ENCODE measurements around the gene PPP1R1B. TPM values are rescaled to one million over a fixed set of nuclear protein-coding genes. Genes with fewer than 3 reads are reported as not detected.

PPP1R1B gene
- polyA plus RNA-seq, 2 donors: 0.43 to 1.2 TPM

DNA sequence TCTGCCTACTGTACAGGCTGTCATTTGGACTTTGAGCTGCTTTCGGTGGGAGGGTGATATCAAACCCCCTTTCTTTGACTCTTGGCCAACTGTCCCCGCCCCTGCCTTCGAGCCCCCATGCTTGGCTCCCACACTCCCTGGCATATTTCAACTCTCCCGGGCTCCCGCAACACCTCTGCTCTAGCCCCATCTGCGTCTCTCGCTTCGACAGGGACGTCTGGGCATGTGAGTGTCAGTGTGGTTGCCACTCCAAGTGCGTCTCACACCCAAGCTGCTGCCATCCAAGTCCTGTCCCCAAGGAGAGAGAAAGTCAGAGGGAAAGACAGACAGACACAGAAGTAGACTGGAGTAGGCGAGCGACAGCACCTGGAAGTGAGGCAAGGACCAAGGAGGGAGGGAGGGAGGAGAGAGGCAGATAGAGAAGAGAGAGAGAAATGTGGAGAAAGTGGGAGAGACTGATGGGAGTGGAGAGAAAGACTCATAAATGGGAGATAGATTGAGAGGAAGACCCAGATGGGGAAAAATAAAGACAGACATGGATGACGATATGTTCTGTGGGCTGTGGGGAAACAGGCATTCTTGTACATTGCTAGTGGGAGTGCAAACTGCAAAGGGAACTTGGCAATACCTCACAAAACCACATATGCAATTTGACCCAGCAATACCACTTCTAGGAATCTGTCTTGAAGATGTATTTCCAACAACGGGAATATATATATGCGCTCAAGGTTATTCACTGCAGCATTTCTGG, 22.0 kb downstream of the PPP1R1B start:
- Histone ChIP-seq H3K4me3 (ENCODE audit: low read depth in 1 of 2, low read length in 2 of 2) (no peak overlapping the region), H3K4me1 (ENCODE audit: control insufficient read depth in 2 of 2, insufficient read depth in 2 of 2, low read length in 1 of 2) (peaks cover 7 to 10% of the 10 kb centered on the region in 2 donors), H3K27me3 (ENCODE audit: control insufficient read depth in 1 of 2, insufficient read depth in 2 of 2, low read length in 2 of 2) (no peaks in the 10 kb centered on the region), H3K27ac (ENCODE audit: low read depth in 2 of 2, low read length in 1 of 2) (no peak overlapping the region), H3K9me3 (ENCODE audit: control insufficient read depth in 2 of 2, insufficient read depth in 1 of 2, low read depth in 1 of 2, low read length in 1 of 2) (no peaks in the 10 kb centered on the region), H3K36me3 (ENCODE audit: control insufficient read depth in 2 of 2, insufficient read depth in 2 of 2, low read length in 1 of 2) (no peaks in the 10 kb centered on the region)
- WGBS, 2 donors: 84 to 91% methylated on average over 15 of the region's 15 CpGs

DNA sequence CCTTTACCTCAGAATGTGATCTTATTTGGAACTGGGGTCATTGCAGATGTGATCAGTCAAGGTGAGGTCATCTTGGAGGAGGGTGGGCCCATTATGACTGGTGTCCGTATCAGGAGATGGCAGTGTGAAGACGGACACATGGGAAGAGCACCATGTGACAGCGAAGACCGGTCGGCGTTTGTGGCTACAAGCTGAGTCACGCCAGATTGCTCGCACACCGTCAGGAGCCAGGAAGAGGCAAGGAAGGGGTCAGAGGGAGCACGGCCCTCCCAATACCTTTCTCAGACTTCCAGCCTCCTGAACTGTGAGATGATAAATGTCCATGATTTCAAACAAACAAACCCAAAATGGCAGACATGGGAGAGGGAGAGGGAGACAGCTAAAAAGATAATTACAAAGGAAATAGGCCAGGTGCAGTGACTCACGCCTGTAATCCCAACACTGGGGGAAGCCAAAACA, 23.4 kb downstream of the PPP1R1B start:
- H3K27me3 ChIP-seq (ENCODE audit: control insufficient read depth in 1 of 2, insufficient read depth in 2 of 2, low read length in 2 of 2): no peaks in the 10 kb centered on the region
- H3K36me3 ChIP-seq (ENCODE audit: control insufficient read depth in 2 of 2, insufficient read depth in 2 of 2, low read length in 1 of 2): no peaks in the 10 kb centered on the region
- no peak overlapping the region for H3K27ac ChIP-seq (ENCODE audit: low read depth in 2 of 2, low read length in 1 of 2)
- 81 to 85% methylated on average over 11 of the region's 11 CpGs for WGBS, 2 donors
- H3K4me3 ChIP-seq (ENCODE audit: low read depth in 1 of 2, low read length in 2 of 2): no peak overlapping the region
- no peaks in the 10 kb centered on the region for H3K9me3 ChIP-seq (ENCODE audit: control insufficient read depth in 2 of 2, insufficient read depth in 1 of 2, low read depth in 1 of 2, low read length in 1 of 2)
- peaks cover 6 to 7% of the 10 kb centered on the region in 2 donors for H3K4me1 ChIP-seq (ENCODE audit: control insufficient read depth in 2 of 2, insufficient read depth in 2 of 2, low read length in 1 of 2)

DNA sequence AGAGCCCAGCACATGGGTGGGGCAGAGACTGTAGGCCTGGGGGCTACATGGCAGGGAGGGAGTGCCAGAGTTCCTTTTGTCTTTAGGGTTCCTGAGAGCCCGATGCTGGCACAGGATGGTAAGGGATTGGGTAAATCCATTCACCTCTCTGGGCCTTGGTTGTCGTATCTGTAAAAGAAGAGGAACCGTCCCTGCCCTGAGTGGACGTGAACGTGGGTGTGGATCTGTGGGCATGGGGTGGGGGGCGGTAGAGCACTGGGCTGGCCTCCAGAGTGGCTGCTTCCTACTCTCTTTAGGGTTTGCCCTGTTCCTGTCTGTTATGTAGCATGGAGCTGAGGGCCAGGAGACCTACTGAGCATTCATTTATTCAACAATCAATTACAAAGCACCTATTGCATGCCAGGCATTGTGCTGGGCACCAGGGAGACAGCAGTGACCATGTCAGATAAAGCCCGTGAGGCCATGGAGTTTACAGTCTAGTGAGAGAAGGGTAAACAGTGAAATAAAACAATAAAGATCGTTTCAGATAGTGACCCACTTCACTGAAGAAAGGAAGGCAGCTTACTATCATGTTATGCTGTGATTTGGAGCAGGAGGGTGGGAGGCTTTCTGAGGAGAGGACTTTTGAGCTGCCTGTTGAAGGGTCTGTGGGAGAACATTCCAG, 25.3 kb downstream of the PPP1R1B start:
- Histone ChIP-seq H3K36me3 (ENCODE audit: control insufficient read depth in 2 of 2, insufficient read depth in 2 of 2, low read length in 1 of 2) (peaks cover 0 to 6% of the 10 kb centered on the region in 2 donors), H3K27me3 (ENCODE audit: control insufficient read depth in 1 of 2, insufficient read depth in 2 of 2, low read length in 2 of 2) (no peaks in the 10 kb centered on the region), H3K4me3 (ENCODE audit: low read depth in 1 of 2, low read length in 2 of 2) (no peak overlapping the region), H3K4me1 (ENCODE audit: control insufficient read depth in 2 of 2, insufficient read depth in 2 of 2, low read length in 1 of 2) (peaks cover 6 to 7% of the 10 kb centered on the region in 2 donors), H3K9me3 (ENCODE audit: control insufficient read depth in 2 of 2, insufficient read depth in 1 of 2, low read depth in 1 of 2, low read length in 1 of 2) (no peaks in the 10 kb centered on the region), H3K27ac (ENCODE audit: low read depth in 2 of 2, low read length in 1 of 2) (no peak overlapping the region)
- WGBS, 2 donors: 53% methylated on average over 8 of the region's 8 CpGs

DNA sequence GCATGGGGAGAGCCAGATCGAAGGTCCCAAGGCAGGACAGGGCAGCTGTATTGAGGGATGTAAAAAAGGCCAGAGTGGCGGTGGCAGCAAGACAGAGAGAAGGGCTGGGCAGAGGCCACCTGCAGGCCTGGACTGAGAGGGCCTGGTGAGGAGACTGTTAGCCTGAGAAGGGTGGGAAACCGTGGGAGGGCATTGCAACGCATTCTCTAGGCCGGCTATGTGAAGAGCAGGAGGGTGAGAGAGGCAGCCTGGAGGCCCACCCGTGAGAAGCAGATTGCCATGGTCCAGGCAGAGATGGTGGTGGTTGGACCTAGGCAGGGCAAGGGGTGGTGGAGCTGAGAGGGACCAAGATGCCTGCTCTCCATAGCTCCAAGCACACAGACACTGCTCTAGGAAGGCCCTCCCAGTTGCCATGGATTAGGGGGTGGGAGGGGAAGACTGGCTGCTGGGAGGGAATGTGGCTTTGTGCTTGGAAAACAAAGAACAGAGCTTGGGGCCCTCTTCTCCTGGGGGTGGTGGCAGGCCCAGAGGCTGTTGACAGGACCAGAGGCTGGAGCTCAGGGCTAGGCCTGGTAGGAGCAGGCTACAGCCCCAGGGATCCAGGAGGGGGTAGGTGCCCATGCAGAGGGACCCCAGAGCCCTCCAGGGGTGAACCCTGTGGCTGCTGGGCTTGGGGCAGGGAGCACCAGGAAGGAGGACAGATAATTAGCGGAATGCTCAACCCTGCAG, 26.0 kb downstream of the PPP1R1B start:
- Histone ChIP-seq H3K27me3 (ENCODE audit: control insufficient read depth in 1 of 2, insufficient read depth in 2 of 2, low read length in 2 of 2) (no peaks in the 10 kb centered on the region), H3K36me3 (ENCODE audit: control insufficient read depth in 2 of 2, insufficient read depth in 2 of 2, low read length in 1 of 2) (peaks cover 0 to 9% of the 10 kb centered on the region in 2 donors), H3K9me3 (ENCODE audit: control insufficient read depth in 2 of 2, insufficient read depth in 1 of 2, low read depth in 1 of 2, low read length in 1 of 2) (no peaks in the 10 kb centered on the region), H3K27ac (ENCODE audit: low read depth in 2 of 2, low read length in 1 of 2) (no peak overlapping the region), H3K4me3 (ENCODE audit: low read depth in 1 of 2, low read length in 2 of 2) (no peak overlapping the region), H3K4me1 (ENCODE audit: control insufficient read depth in 2 of 2, insufficient read depth in 2 of 2, low read length in 1 of 2) (peaks cover 3 to 5% of the 10 kb centered on the region in 2 donors)
- 64 to 76% methylated on average over 7 of the region's 7 CpGs for WGBS, 2 donors

DNA sequence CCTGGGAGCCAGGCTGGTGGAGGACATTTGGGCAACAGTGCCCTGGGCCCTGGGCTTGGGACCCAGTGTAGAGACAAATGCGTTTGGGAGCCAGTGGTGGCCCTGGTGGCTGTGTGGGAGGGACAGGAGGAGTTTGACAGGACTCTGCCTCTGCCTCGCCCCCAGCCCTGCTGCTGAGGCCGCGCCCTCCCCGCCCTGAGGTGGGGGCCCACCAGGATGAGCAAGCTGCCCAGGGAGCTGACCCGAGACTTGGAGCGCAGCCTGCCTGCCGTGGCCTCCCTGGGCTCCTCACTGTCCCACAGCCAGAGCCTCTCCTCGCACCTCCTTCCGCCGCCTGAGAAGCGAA, 26.5 kb downstream of the PPP1R1B start:
- Histone ChIP-seq H3K4me3 (ENCODE audit: low read depth in 1 of 2, low read length in 2 of 2) (no peak overlapping the region), H3K4me1 (ENCODE audit: control insufficient read depth in 2 of 2, insufficient read depth in 2 of 2, low read length in 1 of 2) (peaks cover 3 to 5% of the 10 kb centered on the region in 2 donors), H3K36me3 (ENCODE audit: control insufficient read depth in 2 of 2, insufficient read depth in 2 of 2, low read length in 1 of 2) (peaks cover 0 to 12% of the 10 kb centered on the region in 2 donors), H3K27ac (ENCODE audit: low read depth in 2 of 2, low read length in 1 of 2) (no peak overlapping the region), H3K9me3 (ENCODE audit: control insufficient read depth in 2 of 2, insufficient read depth in 1 of 2, low read depth in 1 of 2, low read length in 1 of 2) (no peaks in the 10 kb centered on the region), H3K27me3 (ENCODE audit: control insufficient read depth in 1 of 2, insufficient read depth in 2 of 2, low read length in 2 of 2) (no peaks in the 10 kb centered on the region)
- 80 to 81% methylated on average over 11 to 12 of the region's 12 CpGs for WGBS, 2 donors

DNA sequence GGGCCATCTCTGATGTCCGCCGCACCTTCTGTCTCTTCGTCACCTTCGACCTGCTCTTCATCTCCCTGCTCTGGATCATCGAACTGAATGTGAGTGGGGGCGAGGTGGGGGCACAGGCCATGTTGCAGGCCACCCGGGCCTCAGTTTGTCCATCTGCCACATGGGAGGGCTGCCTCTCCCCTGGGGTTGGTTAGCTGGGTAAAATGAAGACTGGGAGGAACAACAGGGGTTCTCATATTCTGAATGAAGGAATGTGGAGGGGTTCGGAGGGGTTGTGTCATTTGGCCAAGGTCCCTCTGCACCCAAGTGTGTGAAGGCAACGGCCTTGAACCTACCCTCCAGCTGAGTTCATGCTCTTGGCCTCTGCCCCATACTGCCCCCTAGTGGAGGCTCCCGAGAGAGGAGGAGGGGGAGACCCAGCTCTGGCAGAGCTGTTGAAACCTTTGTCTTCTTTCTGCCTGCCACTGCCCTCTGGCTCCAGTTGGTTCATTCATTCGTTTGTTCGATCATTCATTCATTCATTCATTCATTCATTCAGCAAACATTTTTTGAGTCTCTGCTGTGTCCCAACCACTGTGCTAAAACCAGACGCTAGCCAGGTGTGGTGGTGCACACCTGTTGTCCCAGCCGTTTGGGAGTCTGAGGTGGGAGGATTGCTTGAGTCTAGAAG, 27.0 kb downstream of the PPP1R1B start:
- Histone ChIP-seq H3K4me3 (ENCODE audit: low read depth in 1 of 2, low read length in 2 of 2) (no peak overlapping the region), H3K9me3 (ENCODE audit: control insufficient read depth in 2 of 2, insufficient read depth in 1 of 2, low read depth in 1 of 2, low read length in 1 of 2) (no peaks in the 10 kb centered on the region), H3K4me1 (ENCODE audit: control insufficient read depth in 2 of 2, insufficient read depth in 2 of 2, low read length in 1 of 2) (peaks cover 3 to 5% of the 10 kb centered on the region in 2 donors), H3K27ac (ENCODE audit: low read depth in 2 of 2, low read length in 1 of 2) (no peak overlapping the region), H3K27me3 (ENCODE audit: control insufficient read depth in 1 of 2, insufficient read depth in 2 of 2, low read length in 2 of 2) (no peaks in the 10 kb centered on the region), H3K36me3 (ENCODE audit: control insufficient read depth in 2 of 2, insufficient read depth in 2 of 2, low read length in 1 of 2) (peaks cover 0 to 16% of the 10 kb centered on the region in 2 donors)
- WGBS, 2 donors: 65 to 71% methylated on average over 14 of the region's 14 CpGs

DNA sequence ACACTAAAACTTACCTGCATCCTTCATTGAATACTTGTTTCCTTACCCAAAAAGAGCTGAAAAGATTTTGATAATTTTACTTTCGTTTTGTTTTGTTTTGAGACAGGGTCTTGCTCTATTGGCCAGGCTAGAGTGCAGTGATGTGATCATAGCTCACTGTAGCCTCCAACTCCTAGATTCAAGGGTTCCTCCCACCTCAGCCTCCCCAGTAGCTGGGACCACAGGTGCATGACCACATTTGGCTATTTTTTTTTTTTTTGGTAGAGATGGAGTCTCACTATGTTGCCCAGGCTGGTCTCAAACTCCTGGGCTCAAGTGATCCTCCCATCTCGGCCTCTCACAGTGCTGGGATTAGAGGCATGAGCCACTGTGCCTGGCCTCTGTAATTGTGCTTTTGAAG, 28.4 kb downstream of the PPP1R1B start:
- Histone ChIP-seq H3K9me3 (ENCODE audit: control insufficient read depth in 2 of 2, insufficient read depth in 1 of 2, low read depth in 1 of 2, low read length in 1 of 2) (no peaks in the 10 kb centered on the region), H3K4me1 (ENCODE audit: control insufficient read depth in 2 of 2, insufficient read depth in 2 of 2, low read length in 1 of 2) (peaks cover 3 to 6% of the 10 kb centered on the region in 2 donors), H3K36me3 (ENCODE audit: control insufficient read depth in 2 of 2, insufficient read depth in 2 of 2, low read length in 1 of 2) (peaks cover 1 to 26% of the 10 kb centered on the region in 2 donors), H3K27me3 (ENCODE audit: control insufficient read depth in 1 of 2, insufficient read depth in 2 of 2, low read length in 2 of 2) (no peaks in the 10 kb centered on the region), H3K27ac (ENCODE audit: low read depth in 2 of 2, low read length in 1 of 2) (no peak overlapping the region), H3K4me3 (ENCODE audit: low read depth in 1 of 2, low read length in 2 of 2) (no peak overlapping the region)
- 85% methylated on average over 2 of the region's 2 CpGs for WGBS, 2 donors

DNA sequence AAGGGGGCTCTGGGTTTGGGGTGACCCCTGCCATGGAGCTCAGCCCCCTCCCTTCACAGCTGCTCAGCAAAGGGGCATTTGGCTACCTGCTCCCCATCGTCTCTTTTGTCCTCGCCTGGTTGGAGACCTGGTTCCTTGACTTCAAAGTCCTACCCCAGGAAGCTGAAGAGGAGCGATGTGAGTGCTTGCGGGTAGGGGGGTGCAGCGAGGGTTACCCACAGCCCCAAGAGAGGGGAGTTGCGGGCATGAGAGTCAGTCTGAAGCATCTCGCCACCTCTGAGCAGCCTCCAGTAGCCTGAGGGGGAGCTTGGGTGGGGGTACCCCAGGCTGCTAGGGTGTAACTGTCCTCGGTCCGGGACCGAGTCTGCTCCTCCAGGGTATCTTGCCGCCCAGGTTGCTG, 31.6 kb downstream of the PPP1R1B start:
- Histone ChIP-seq H3K36me3 (ENCODE audit: control insufficient read depth in 2 of 2, insufficient read depth in 2 of 2, low read length in 1 of 2) (peaks cover 3 to 42% of the 10 kb centered on the region in 2 donors), H3K9me3 (ENCODE audit: control insufficient read depth in 2 of 2, insufficient read depth in 1 of 2, low read depth in 1 of 2, low read length in 1 of 2) (no peaks in the 10 kb centered on the region), H3K27me3 (ENCODE audit: control insufficient read depth in 1 of 2, insufficient read depth in 2 of 2, low read length in 2 of 2) (no peaks in the 10 kb centered on the region), H3K27ac (ENCODE audit: low read depth in 2 of 2, low read length in 1 of 2) (no peak overlapping the region), H3K4me1 (ENCODE audit: control insufficient read depth in 2 of 2, insufficient read depth in 2 of 2, low read length in 1 of 2) (peaks cover 3 to 20% of the 10 kb centered on the region in 2 donors), H3K4me3 (ENCODE audit: low read depth in 1 of 2, low read length in 2 of 2) (no peak overlapping the region)
- WGBS, 2 donors: 95 to 96% methylated on average over 11 of the region's 11 CpGs

DNA sequence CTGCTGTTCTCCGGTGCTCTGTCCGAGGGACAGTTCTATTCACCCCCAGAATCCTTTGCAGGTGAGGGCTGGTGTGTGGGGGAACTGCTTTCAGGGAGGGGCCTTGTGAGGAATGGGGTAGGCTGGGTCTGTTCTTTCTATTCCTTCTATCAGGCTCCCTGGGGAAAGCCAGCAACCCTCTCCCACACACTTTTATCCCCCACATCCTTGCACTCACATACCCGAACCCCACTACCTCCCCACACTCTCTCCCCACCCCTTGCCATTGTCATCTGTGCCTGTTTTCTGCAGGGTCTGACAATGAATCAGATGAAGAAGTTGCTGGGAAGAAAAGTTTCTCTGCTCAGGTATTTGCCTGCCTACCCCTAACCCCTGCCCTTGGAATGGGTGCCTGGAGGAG, 32.0 kb downstream of the PPP1R1B start:
- Histone ChIP-seq H3K4me1 (ENCODE audit: control insufficient read depth in 2 of 2, insufficient read depth in 2 of 2, low read length in 1 of 2) (peaks cover 6 to 21% of the 10 kb centered on the region in 2 donors), H3K27ac (ENCODE audit: low read depth in 2 of 2, low read length in 1 of 2) (peak overlapping the region in 1 of 2 donors; percentile 41), H3K36me3 (ENCODE audit: control insufficient read depth in 2 of 2, insufficient read depth in 2 of 2, low read length in 1 of 2) (peaks cover 3 to 42% of the 10 kb centered on the region in 2 donors), H3K27me3 (ENCODE audit: control insufficient read depth in 1 of 2, insufficient read depth in 2 of 2, low read length in 2 of 2) (no peaks in the 10 kb centered on the region), H3K9me3 (ENCODE audit: control insufficient read depth in 2 of 2, insufficient read depth in 1 of 2, low read depth in 1 of 2, low read length in 1 of 2) (no peaks in the 10 kb centered on the region), H3K4me3 (ENCODE audit: low read depth in 1 of 2, low read length in 2 of 2) (no peak overlapping the region)
- WGBS, 2 donors: 88 to 93% methylated on average over 3 of the region's 3 CpGs
